Fibroblast of lung (primary cell): ENCODE measurements around the gene XIRP2. TPM values are rescaled to one million over a fixed set of nuclear protein-coding genes. Genes with fewer than 3 reads are reported as not detected.

Experiments used
- DNase-seq, 2 donors: peaks; one replicate each; pipeline versions ENCODE4 v3.0.0 to v3.0.0-alpha.2; 2010; ENCODE audit warnings: low read depth in 2 of 2
- H2AFZ ChIP-seq: 2 replicates; pipeline ENCODE4 v1.5.1; 2012; ENCODE audit warnings: low read length, control low read depth, inconsistent platforms
- H3K27ac ChIP-seq: 2 replicates; pipeline ENCODE4 v1.5.1; 2011; ENCODE audit warnings: low read length, control low read depth; ENCODE audit not compliant: insufficient read depth
- H3K27me3 ChIP-seq: 2 replicates; pipeline ENCODE4 v1.5.1; 2011; ENCODE audit warnings: mild to moderate bottlenecking, low read length; ENCODE audit not compliant: control insufficient read depth, insufficient read depth
- H3K36me3 ChIP-seq: 2 replicates; pipeline ENCODE4 v1.5.1; 2011; ENCODE audit warnings: low read length; ENCODE audit not compliant: control insufficient read depth, insufficient read depth
- H3K4me1 ChIP-seq: 2 replicates; pipeline ENCODE4 v1.5.1; 2011; ENCODE audit warnings: low read length; ENCODE audit not compliant: control insufficient read depth, insufficient read depth; ENCODE audit errors: extremely low read depth
- H3K4me2 ChIP-seq: 2 replicates; pipeline ENCODE4 v1.5.1; 2011; ENCODE audit warnings: low read length, control low read depth; ENCODE audit not compliant: insufficient read depth; ENCODE audit errors: extremely low read depth
- H3K4me3 ChIP-seq, 4 experiments: fragments of 200-600 bp in 1 of 4; sonication (generic) in 1 of 4; replicated peaks in 1 of 4; 2 replicates each; pipeline ENCODE4 v1.5.1; 2011 to 2016; ENCODE audit warnings: low read length in 4 of 4, low read depth in 3 of 4, mild to moderate bottlenecking in 3 of 4, control low read depth in 2 of 4, inconsistent platforms in 1 of 4, mixed read lengths in 1 of 4; ENCODE audit not compliant: insufficient read depth in 1 of 4; ENCODE audit errors: control extremely low read depth in 1 of 4
- H3K79me2 ChIP-seq: 2 replicates; pipeline ENCODE4 v1.5.1; 2012; ENCODE audit warnings: mild to moderate bottlenecking, low read length, inconsistent platforms; ENCODE audit not compliant: control insufficient read depth, insufficient read depth
- H3K9ac ChIP-seq: 2 replicates; pipeline ENCODE4 v1.5.1; 2011; ENCODE audit warnings: mild to moderate bottlenecking, low read length, control low read depth; ENCODE audit not compliant: insufficient read depth
- H3K9me3 ChIP-seq: 2 replicates; pipeline ENCODE4 v1.5.1; 2012; ENCODE audit warnings: low read depth, low read length; ENCODE audit not compliant: control insufficient read depth, insufficient read depth
- H4K20me1 ChIP-seq: 2 replicates; pipeline ENCODE4 v1.5.1; 2011; ENCODE audit warnings: low read length; ENCODE audit not compliant: control insufficient read depth, insufficient read depth; ENCODE audit errors: extremely low read depth
- EZH2 ChIP-seq: IDR thresholded peaks from 2 replicates; pipeline ENCODE4 v1.5.1; 2012; ENCODE audit warnings: low read length, control low read depth, mild to moderate bottlenecking; ENCODE audit errors: missing control alignments
- polyA plus RNA-seq, 2 donors: library from polyadenylated mRNA; depleted of rRNA in 1 of 2; stranded (reverse) in 1 of 2; unstranded in 1 of 2; fragments of >200 nt; gene quantifications; 2 replicates each; pipeline ENCODE4 v1.2.1, GENCODE V29; 2011 to 2012; ENCODE audit warnings: missing spikeins in 1 of 2
- total RNA-seq: library from RNA; depleted of rRNA; stranded (reverse); fragments of >200 nt; gene quantifications from 2 replicates; pipeline ENCODE4 v1.2.1, GENCODE V29; 2014
- TF ChIP-seq, protein P1 (sequence below), 2 donors: IDR thresholded peaks in 1 of 2; conservative IDR thresholded peaks in 1 of 2; 1 replicate in 1 of 2; 2 replicates in 1 of 2; pipeline ENCODE4 v1.5.1; 2011 to 2012; ENCODE audit warnings: low read length in 2 of 2, control low read depth in 1 of 2, inconsistent platforms in 1 of 2, low read depth in 1 of 2, mild to moderate bottlenecking in 1 of 2

Gene XIRP2
- total and polyA plus RNA-seq, 2 donors (not counting 1 experiment from before 2014, with no cell fraction given), result 1.1 to 2.0 TPM

DNA sequence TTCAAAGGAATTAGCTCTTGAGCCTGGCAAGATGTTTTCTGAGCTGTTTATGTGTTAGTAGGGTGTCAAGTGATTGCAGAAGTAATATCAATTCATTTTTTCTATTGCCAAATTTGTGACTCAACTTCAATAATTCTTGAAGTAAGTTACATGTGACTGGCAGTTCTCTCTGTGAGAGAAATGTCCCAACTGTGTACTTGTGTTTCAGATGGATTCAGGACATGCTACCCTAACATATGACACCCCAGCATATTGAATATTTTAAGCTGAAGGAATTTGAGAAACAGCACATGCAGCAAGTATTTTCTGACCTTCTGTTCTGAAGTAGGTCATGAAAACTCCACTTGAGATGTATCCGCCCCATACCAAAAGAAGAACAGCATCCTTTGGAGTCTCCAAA lies 263.6 kb downstream of the XIRP2 start:
- Histone ChIP-seq H3K79me2 (no peaks in the 10 kb centered on the region), H4K20me1 (no peaks in the 10 kb centered on the region), H3K27ac (no peak overlapping the region), H3K9ac (no peak overlapping the region), H3K4me3 (no peak overlapping the region), H3K9me3 (no peaks in the 10 kb centered on the region), H3K27me3 (no peaks in the 10 kb centered on the region), H2AFZ (no peak overlapping the region), H3K4me2 (no peak overlapping the region), H3K36me3 (no peaks in the 10 kb centered on the region), H3K4me1 (no peaks in the 10 kb centered on the region)
- TF ChIP-seq EZH2, result no peak
- TF ChIP-seq, protein P1, sequence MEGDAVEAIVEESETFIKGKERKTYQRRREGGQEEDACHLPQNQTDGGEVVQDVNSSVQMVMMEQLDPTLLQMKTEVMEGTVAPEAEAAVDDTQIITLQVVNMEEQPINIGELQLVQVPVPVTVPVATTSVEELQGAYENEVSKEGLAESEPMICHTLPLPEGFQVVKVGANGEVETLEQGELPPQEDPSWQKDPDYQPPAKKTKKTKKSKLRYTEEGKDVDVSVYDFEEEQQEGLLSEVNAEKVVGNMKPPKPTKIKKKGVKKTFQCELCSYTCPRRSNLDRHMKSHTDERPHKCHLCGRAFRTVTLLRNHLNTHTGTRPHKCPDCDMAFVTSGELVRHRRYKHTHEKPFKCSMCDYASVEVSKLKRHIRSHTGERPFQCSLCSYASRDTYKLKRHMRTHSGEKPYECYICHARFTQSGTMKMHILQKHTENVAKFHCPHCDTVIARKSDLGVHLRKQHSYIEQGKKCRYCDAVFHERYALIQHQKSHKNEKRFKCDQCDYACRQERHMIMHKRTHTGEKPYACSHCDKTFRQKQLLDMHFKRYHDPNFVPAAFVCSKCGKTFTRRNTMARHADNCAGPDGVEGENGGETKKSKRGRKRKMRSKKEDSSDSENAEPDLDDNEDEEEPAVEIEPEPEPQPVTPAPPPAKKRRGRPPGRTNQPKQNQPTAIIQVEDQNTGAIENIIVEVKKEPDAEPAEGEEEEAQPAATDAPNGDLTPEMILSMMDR (conservative IDR thresholded peaks at IDR 0.05 in 1 of 2, IDR thresholded peaks at IDR 0.05 in 1 of 2; ENCODE audit: low read depth in 1 of 2, low read length in 2 of 2), result no peak
- DNase-seq, result peak in 1 of 2 donors; percentile 57

DNA sequence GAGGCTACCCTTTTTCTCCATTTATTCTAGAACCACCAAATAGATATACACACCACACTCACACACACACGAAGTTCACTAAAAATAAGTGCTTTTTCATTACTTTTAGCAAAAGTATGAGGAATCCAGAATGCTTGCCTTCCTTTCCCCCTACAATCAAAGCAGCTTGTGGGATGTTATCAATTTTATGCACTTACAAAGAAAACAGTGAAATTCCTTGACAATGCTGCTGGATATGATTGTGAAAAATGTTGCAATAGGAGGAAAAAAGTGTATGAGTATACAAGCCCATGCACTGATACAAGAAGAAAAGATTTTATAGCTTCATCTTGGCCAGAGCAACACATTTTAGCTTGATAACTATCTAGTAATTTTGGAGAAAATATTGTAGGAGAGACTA lies 269.2 kb downstream of the XIRP2 start:
- Histone ChIP-seq H3K36me3 (no peaks in the 10 kb centered on the region), H4K20me1 (no peaks in the 10 kb centered on the region), H3K27me3 (no peaks in the 10 kb centered on the region), H3K4me1 (no peaks in the 10 kb centered on the region), H3K4me2 (no peak overlapping the region), H3K79me2 (no peaks in the 10 kb centered on the region), H3K4me3 (no peak overlapping the region), H3K9ac (no peak overlapping the region), H3K9me3 (no peaks in the 10 kb centered on the region), H2AFZ (no peak overlapping the region), H3K27ac (no peak overlapping the region)
- DNase-seq, result peak; percentile 39 to 66
- TF ChIP-seq EZH2, result no peak
- TF ChIP-seq, protein P1 (conservative IDR thresholded peaks at IDR 0.05 in 1 of 2, IDR thresholded peaks at IDR 0.05 in 1 of 2; ENCODE audit: low read depth in 1 of 2, low read length in 2 of 2), result no peak

DNA sequence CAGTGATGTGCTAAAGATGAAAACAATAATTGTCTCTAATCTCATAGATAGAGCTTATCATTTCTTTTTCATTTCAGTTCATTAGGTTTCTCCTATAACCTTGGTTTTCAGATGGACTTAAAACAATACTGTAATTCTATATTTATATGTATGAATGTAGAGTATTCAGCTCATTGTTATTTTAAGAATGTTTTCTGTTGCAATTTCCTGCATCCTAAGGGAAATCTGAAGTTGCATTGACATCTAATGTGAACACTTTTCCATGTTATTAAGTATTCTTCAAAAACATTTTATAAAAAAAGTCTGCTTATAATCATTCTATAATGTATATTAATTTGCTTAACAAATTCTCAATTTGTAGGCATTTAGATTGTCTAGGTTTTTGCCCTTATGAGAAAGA lies 288.9 kb downstream of the XIRP2 start:
- Histone ChIP-seq H2AFZ (no peak overlapping the region), H4K20me1 (no peaks in the 10 kb centered on the region), H3K79me2 (no peaks in the 10 kb centered on the region), H3K9me3 (no peaks in the 10 kb centered on the region), H3K4me2 (no peak overlapping the region), H3K4me3 (no peak overlapping the region), H3K4me1 (peaks cover 3% of the 10 kb centered on the region), H3K27ac (no peak overlapping the region), H3K36me3 (no peaks in the 10 kb centered on the region), H3K9ac (no peak overlapping the region), H3K27me3 (no peaks in the 10 kb centered on the region)
- DNase-seq, result peak; percentile 15 to 67
- TF ChIP-seq, protein P1 (conservative IDR thresholded peaks at IDR 0.05 in 1 of 2, IDR thresholded peaks at IDR 0.05 in 1 of 2; ENCODE audit: low read depth in 1 of 2, low read length in 2 of 2), result no peak
- TF ChIP-seq EZH2, result no peak
